ENCODE measurements around the gene ACE2.

GRCh38 chrX:15594371-15594770, 6.4 kb downstream of the ACE2 start:
- TF ChIP-seq CTCF (IDR thresholded peaks at IDR 0.05), result no peak
- TF ChIP-seq POLR2AphosphoS5 (IDR thresholded peaks at IDR 0.05), result no peak
- TF ChIP-seq POLR2A (IDR thresholded peaks at IDR 0.05), result no peak

Data from suprapubic skin (tissue), 4 donors.